Fibroblast of mammary gland (primary cell): Measurements from ENCODE around the gene JAKMIP1.

Source experiments
- DNase-seq: peaks from one replicate; pipeline ENCODE4 v3.0.0-alpha.2; 2010; ENCODE audit warnings: low read depth
- H3K4me3 ChIP-seq: 2 replicates; pipeline ENCODE4 v1.5.1; 2011; ENCODE audit warnings: low read depth, mild to moderate bottlenecking, low read length, moderate library complexity; ENCODE audit not compliant: control insufficient read depth
- TF ChIP-seq, protein P1 (sequence below): conservative IDR thresholded peaks from 2 replicates; pipeline ENCODE4 v1.5.1; 2011; ENCODE audit warnings: low read depth, low read length, inconsistent platforms; ENCODE audit not compliant: control insufficient read depth, insufficient read depth

The JAKMIP1 gene

DNA sequence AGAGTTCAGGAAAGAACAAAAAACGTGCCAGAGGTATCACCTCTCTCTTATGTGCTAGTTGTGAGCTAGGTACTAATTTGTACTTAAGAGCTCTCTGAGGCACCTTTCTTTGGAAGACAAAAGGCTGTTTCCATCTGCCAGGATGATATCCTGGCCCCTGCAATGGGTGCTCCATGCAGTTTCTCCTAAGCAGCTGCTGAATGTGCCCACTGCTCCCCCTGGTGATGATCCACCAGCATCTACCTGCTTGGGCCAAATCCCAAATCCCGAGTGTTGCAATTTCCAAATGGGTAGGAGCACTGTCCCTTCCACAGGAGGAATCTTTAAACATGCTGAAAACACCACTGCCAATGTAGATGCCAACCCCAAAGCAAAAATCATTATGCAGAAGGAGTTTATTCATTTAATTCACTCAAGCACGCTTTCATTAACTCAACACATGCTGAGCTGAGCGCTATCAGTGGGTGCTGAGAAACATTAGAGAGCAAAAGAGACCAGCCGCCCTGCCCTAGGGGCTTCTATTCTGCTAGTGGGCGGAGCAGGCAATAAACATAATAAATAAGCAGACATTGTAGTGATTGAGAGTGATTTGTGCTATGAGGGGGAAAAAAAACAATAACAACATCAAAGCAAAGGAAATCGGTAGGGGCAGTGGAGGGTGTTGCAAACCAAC is 112.5 kb downstream of the JAKMIP1 start:
- H3K4me3 ChIP-seq: no peak overlapping the region
- peak; percentile 26 for DNase-seq
- TF ChIP-seq, protein P1, sequence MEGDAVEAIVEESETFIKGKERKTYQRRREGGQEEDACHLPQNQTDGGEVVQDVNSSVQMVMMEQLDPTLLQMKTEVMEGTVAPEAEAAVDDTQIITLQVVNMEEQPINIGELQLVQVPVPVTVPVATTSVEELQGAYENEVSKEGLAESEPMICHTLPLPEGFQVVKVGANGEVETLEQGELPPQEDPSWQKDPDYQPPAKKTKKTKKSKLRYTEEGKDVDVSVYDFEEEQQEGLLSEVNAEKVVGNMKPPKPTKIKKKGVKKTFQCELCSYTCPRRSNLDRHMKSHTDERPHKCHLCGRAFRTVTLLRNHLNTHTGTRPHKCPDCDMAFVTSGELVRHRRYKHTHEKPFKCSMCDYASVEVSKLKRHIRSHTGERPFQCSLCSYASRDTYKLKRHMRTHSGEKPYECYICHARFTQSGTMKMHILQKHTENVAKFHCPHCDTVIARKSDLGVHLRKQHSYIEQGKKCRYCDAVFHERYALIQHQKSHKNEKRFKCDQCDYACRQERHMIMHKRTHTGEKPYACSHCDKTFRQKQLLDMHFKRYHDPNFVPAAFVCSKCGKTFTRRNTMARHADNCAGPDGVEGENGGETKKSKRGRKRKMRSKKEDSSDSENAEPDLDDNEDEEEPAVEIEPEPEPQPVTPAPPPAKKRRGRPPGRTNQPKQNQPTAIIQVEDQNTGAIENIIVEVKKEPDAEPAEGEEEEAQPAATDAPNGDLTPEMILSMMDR: peak; percentile 34

DNA sequence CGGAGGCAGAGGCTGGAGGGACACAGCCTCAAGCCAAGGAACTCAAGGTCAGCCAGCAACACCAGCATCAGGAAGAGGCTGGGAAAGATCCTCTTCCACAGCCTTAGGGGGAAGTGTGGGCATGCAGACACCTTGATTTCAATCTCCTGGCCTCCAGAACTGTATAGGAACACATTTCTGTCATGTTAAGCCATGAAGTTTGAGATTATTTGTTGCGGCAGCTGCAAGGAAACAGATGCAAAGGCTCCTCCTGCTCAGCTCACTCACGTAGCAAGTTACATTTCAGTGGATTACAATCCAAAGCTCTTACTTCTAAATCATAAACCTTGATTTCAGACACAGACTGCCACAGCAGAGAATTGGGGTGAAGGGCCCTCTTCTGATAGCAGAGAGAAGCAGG is 113.5 kb downstream of the JAKMIP1 start:
- TF ChIP-seq, protein P1: no peak
- no peak for DNase-seq
- H3K4me3 ChIP-seq: no peak overlapping the region

DNA sequence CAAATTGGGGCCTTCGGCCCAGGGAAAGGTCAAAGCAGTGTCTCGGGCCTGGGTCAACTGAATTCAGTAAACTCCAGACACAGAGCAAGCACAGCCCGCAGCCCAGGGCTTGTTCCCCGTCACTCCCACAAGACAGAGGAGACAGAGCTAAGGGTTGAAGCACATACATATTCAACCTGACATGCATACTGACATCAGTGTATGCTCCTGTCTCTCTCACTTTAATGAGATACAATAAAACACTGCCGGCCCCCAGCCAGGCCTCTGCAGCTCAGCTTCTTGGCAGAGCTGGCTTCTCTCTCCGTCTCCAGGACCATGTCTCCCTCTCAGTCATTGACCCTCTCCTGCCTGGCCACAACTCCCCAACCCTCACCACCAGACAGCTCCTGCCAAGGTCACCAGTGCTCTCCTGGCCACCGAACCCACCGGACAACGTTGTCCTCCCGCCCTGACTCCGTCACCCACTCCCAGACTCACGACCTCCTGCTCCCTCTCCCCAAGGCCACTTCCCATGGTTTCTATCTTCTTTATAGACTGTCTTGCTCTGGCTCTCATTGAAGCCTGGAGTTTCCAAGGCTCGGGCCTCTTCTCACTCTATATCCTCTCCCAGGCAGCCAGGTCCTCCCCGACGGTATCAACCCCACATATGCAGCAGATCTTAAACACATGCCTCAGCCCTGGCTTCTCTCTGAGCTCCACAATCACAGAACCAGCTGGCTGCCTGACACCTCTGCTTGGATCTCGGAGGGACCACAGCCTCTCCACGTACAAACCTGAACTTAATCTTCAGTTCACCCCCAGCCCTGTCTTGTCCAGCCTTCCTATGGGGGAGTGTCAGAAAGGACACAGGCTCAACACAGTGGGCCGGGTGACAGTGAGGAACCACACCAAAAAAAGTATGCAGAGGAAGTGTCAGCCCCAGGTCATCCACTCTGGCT is 114.4 kb downstream of the JAKMIP1 start:
- DNase-seq: no peak
- TF ChIP-seq, protein P1: no peak
- H3K4me3 ChIP-seq: no peak overlapping the region

DNA sequence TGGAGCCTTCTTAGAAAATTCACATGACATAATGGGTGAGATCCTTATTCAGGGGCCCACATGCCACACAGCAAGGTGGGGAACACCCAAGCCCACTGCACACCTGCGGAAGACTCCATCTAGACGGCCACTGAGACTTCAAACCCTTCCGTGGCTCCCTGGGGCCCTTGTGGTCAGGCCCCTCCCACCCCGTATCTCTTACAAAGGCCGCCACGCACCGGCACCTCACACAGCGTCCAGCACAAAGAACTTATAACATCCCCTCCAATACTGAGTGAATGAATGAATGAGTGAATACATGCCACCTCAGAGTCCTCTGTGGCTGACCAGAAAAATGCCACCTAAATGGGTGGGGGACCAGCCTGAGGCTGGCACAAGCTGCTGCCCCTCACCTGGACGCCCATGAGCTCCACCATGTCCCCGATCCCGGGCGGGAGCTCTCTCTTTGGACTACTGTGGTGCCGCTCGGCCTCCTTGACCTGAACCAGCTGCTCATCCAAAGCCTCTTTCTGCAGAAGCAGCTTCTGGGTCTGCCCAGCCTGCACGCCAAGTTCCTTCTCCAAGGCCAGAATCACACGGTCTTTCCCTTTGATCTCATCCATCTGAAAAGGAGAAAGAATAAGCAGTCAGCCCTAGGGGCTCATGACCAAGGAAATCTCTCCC is 115.2 kb downstream of the JAKMIP1 start:
- H3K4me3 ChIP-seq: no peak overlapping the region
- TF ChIP-seq, protein P1: no peak
- no peak for DNase-seq

DNA sequence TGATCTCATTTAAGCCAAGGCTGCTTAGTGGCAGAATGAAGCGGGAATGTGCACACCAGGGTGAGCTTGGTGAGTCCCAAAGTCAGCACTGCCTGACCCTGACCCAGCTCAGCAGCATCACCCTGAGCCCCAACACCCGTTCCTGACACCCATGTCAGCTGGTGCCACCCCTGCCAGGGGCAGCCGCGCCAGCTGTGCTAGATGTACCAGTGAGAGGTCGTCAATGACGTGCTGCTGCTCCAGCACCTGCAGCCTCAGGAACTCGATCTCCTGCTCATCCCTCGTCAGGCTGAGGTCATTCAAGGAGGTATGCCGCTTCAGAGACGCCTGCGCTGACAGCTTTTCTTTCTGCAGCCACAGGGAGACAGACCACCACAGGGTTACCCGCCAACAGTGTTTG is 120.4 kb downstream of the JAKMIP1 start:
- TF ChIP-seq, protein P1: no peak
- DNase-seq: no peak
- H3K4me3 ChIP-seq: no peak overlapping the region

DNA sequence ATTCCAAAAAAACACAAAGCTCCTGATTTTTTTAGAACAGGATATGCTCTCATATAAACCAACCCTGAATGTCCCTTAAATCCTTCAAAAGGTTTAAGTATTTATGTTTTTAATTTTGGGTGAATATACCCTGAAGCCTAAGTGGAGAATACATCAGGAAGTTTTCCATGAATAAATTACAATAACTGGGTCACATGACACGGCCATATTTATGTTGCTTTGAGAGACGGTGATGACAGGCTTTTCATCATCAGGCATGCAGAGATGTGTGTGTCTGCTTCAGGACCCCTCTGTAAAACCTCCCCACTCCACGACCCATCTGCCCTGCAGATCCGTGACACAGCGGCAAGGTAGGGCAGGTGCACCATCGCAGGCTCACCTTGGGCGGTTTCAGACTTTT is 121.8 kb downstream of the JAKMIP1 start:
- TF ChIP-seq, protein P1: no peak
- H3K4me3 ChIP-seq: no peak overlapping the region
- no peak for DNase-seq
